SH-SY5Y (cell line): ENCODE measurements around the gene BMPR1A.

ENCODE experiments used
- GATA2 ChIP-seq: IDR thresholded peaks from 2 replicates; pipeline ENCODE4 v1.6.1; 2011; ENCODE audit warnings: mild to moderate bottlenecking, low read depth, low read length
- GATA3 ChIP-seq: IDR thresholded peaks from 2 replicates; pipeline ENCODE4 v1.6.1; 2011; ENCODE audit warnings: low read depth, mild to moderate bottlenecking, low read length, moderate library complexity

DNA sequence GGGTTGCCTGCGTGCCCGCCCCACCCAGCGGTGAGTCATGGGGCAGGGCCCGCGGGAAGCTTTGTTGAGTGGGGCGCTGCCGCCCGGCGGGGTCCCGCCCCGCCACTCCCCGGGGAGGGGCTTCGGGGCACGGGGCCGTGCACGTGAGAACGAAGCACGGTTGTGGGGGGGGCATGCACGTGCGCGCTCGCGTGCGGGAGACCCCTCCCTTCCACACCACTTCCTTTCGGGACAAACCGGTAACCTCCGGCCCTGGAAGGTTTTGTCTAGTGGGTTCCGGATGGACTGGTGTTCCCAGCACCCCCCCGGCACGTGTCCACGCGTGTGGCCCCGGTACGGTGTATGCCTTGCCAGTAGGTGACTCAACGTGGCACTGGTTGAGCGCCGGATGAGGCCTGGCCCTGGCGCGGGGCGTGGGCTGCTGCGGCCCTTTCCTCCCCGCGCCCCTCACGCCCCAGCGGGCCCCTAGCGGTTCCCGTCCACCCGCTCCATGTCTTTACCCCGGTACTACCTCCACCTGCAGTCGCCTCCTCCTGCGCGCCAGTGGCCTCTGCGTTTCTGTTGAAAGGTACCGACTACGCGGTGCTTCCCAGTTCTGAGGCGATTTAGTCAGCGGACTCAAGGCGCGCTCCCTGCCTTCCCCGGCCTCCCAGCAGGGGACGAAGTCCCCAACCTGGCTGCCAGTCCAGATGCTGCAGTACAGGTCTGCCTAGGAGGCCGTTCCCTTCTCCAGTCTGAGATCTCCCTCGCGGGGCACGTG, 215.0 kb downstream of the BMPR1A start:
- TF ChIP-seq GATA2 (no peak), GATA3 (no peak)
